Adrenal gland (tissue), 12 donors: ENCODE data around the gene SEC23B. TPM values are rescaled to one million over a fixed set of nuclear protein-coding genes. Genes with fewer than 3 reads are reported as not detected.

Experiments used
- DNase-seq, 7 donors: peaks; one replicate each; pipeline ENCODE4 v3.0.0-alpha.2; 2019 to 2020
- H3K27ac ChIP-seq, 5 donors: fragments of 200-600 bp; sonication (generic) in 4 of 5; 1 replicate in 3 of 5; 2 replicates in 2 of 5; pipeline versions ENCODE4 v1.5.1 to v1.8.0; 2016 to 2020; ENCODE audit warnings: mild to moderate bottlenecking in 1 of 5
- H3K27me3 ChIP-seq: fragments of 200-600 bp; 2 replicates; pipeline ENCODE4 v1.8.0; 2021
- H3K36me3 ChIP-seq, 2 donors: fragments of 200-600 bp; replicated peaks in 1 of 2; 1 replicate in 1 of 2; 2 replicates in 1 of 2; pipeline versions ENCODE4 v1.5.1 to v1.8.0; 2018 to 2022
- H3K4me1 ChIP-seq, 2 donors: fragments of 200-600 bp; replicated peaks in 1 of 2; 1 replicate in 1 of 2; 2 replicates in 1 of 2; pipeline versions ENCODE4 v1.5.1 to v1.8.0; 2018 to 2021
- H3K4me3 ChIP-seq, 4 donors: fragments of 200-600 bp; sonication (generic) in 3 of 4; one replicate each; pipeline ENCODE4 v1.5.1; 2016 to 2018
- H3K9me3 ChIP-seq, 3 donors: fragments of 200-600 bp; sonication (generic) in 1 of 3; replicated peaks in 1 of 3; 1 replicate in 2 of 3; 2 replicates in 1 of 3; pipeline versions ENCODE4 v1.5.1 to v1.8.0; 2016 to 2021
- CTCF ChIP-seq, 6 experiments: fragments of 450-650 bp in 4 of 6; fragments of 200-600 bp in 2 of 6; sonication (generic) in 1 of 6; IDR thresholded peaks; 1 replicate in 5 of 6; 2 replicates in 1 of 6; pipeline versions ENCODE4 v1.5.1 to v1.8.0; 2016 to 2021; ENCODE audit warnings: antibody characterized with exemption in 6 of 6, mild to moderate bottlenecking in 2 of 6, moderate library complexity in 1 of 6
- POLR2A ChIP-seq, 2 donors: fragments of 450-650 bp; IDR thresholded peaks; one replicate each; pipeline ENCODE4 v1.6.1; 2017; ENCODE audit warnings: antibody characterized with exemption in 2 of 2, mild to moderate bottlenecking in 2 of 2, moderate library complexity in 1 of 2
- WGBS, 4 donors: extraction: QIAGEN DNeasy Blood & Tissue Kit in 2 of 4; methylation state at CpG; one replicate each; pipeline versions ENCODE4 v1.1.5 to v1.1.7; 2013 to 2017; 5-methylcytosine and 5-hydroxymethylcytosine counted together
- intact Hi-C, 2 donors: fragments of 100-400 bp; cut with DNase I; formaldehyde crosslinking; loops; one replicate each; pipeline versions ENCODE4 v1.14.1 to v1.15.0; 2022 to 2023
- polyA plus RNA-seq, 3 donors: library from polyadenylated mRNA; stranded (reverse); fragments of 200-250 nt in 2 of 3; fragments of 350-450 nt in 1 of 3; fragmentation: Illumina TruSeq in 1 of 3; extraction: RNeasy Lipid Tissue Mini Kit (QIAGEN cat#74804) in 1 of 3; gene quantifications; one replicate each; pipeline ENCODE4 v1.2.3, GENCODE V29; 2013 to 2014
- total RNA-seq, 9 donors: library from RNA; depleted of rRNA in 4 of 9; stranded (reverse); fragments of >200 nt in 4 of 9; fragments of 120-200 nt in 1 of 9; fragmentation: NEBNext Ultra II Directional in 1 of 9; extraction: Animal tissue kit (Norgen Biotek cat#: 25700) in 1 of 9; gene quantifications; one replicate each; pipeline versions ENCODE4 v1.1.0 to v1.2.4, GENCODE V29; 2013 to 2023
- donor health status: healthy with polysubstance abuse.
- donor health status: Bipolar disorder and iron deficiency.
- donor health status: DM: yes; HTN: yes; CAD: no.
- donor health status: DM: no; HTN: no; CAD: no.
- donor health status: DM: no; HTN: no; CAD: no.
- donor health status: DM: yes; HTN: yes; CAD: no.

SEC23B gene
- total and polyA plus RNA-seq, 12 donors: 7.1 to 241 (median 76.1) TPM

GRCh38 chr20:18504479-18505060 lies 3.2 kb upstream of the SEC23B start:
- intact Hi-C loops: no loop called here
- 51 to 75% (median 61%) methylated on average over 26 to 31 of the region's 31 CpGs for WGBS, 4 donors
- peaks cover 7% of the 10 kb centered on the region for H3K27me3 ChIP-seq
- DNase-seq: peak; percentile 20 to 73 (median 46)
- peaks cover 6 to 15% of the 10 kb centered on the region in 2 donors for H3K4me1 ChIP-seq
- no peak overlapping the region for H3K27ac ChIP-seq
- no peak for TF ChIP-seq CTCF (IDR thresholded peaks at IDR 0.05)
- no peak for TF ChIP-seq POLR2A (IDR thresholded peaks at IDR 0.05)
- no peak overlapping the region for H3K4me3 ChIP-seq
- H3K36me3 ChIP-seq: no peaks in the 10 kb centered on the region
- H3K9me3 ChIP-seq: no peaks in the 10 kb centered on the region

- no peak for TF ChIP-seq CTCF (IDR thresholded peaks at IDR 0.05)
- no peak for TF ChIP-seq POLR2A (IDR thresholded peaks at IDR 0.05)
Observed at GRCh38 chr20:18506744-18507143, 996 bp upstream of the SEC23B start.

GRCh38 chr20:18511571-18511970 lies 3.8 kb downstream of the SEC23B start:
- 72 to 88% (median 84%) methylated on average over 1 of the region's 1 CpG for WGBS, 4 donors

More at GRCh38 chr20:18506744-18507143, 996 bp upstream of the SEC23B start:
- peak in 1 of 7 donors; percentile 18 for DNase-seq
- Histone ChIP-seq H3K36me3 (peaks cover 0 to under 1% of the 10 kb centered on the region in 2 donors), H3K4me1 (peaks cover 6 to 33% of the 10 kb centered on the region in 2 donors), H3K27ac (peak overlapping the region; percentile 97 to 99 (median 98)), H3K27me3 (peaks cover 7% of the 10 kb centered on the region), H3K4me3 (peak overlapping the region in 2 of 4 donors; percentile 84 to 91), H3K9me3 (no peaks in the 10 kb centered on the region)
- WGBS, 4 donors: 60 to 63% (median 62%) methylated on average over 8 of the region's 8 CpGs
- intact Hi-C loops: no loop called here

GRCh38 chr20:18513208-18513607 lies 5.5 kb downstream of the SEC23B start:
- TF ChIP-seq POLR2A (IDR thresholded peaks at IDR 0.05) (no peak), CTCF (IDR thresholded peaks at IDR 0.05) (no peak)
- Histone ChIP-seq H3K9me3 (no peaks in the 10 kb centered on the region), H3K27me3 (no peaks in the 10 kb centered on the region), H3K4me3 (no peak overlapping the region), H3K36me3 (peaks cover 0 to 18% of the 10 kb centered on the region in 2 donors), H3K27ac (no peak overlapping the region), H3K4me1 (peaks cover 11 to 33% of the 10 kb centered on the region in 2 donors)
- intact Hi-C loops: no loop called here
- DNase-seq: no peak
- WGBS, 4 donors: 80 to 86% (median 83%) methylated on average over 7 of the region's 7 CpGs

More at GRCh38 chr20:18511571-18511970, 3.8 kb downstream of the SEC23B start:
- no peak overlapping the region for H3K4me3 ChIP-seq
- DNase-seq: no peak
- H3K27me3 ChIP-seq: no peaks in the 10 kb centered on the region
- intact Hi-C loops: no loop called here
- H3K9me3 ChIP-seq: no peaks in the 10 kb centered on the region
- H3K4me1 ChIP-seq: peaks cover 11 to 38% of the 10 kb centered on the region in 2 donors
- no peak overlapping the region for H3K27ac ChIP-seq
- H3K36me3 ChIP-seq: peaks cover 0 to 10% of the 10 kb centered on the region in 2 donors
- TF ChIP-seq POLR2A (IDR thresholded peaks at IDR 0.05) (no peak), CTCF (IDR thresholded peaks at IDR 0.05) (no peak)
